Activated naive CD4-positive, alpha-beta T cell treated with anti-CD3 and anti-CD28 coated beads, Interleukin-2, amount 50 U/mL, for 16 hours (primary cell): Measurements from ENCODE around the gene C6orf89.

Experiments used
- DNase-seq: peaks from one replicate; pipeline ENCODE4 v3.0.0-alpha.2; 2020

C6orf89 gene

GRCh38 chr6:36852481-36853147 is 33.1 kb upstream of the C6orf89 start:
- DNase-seq, result no peak

GRCh38 chr6:36853325-36853724 is 32.4 kb upstream of the C6orf89 start:
- no peak for DNase-seq

GRCh38 chr6:36855750-36856149 is 30.0 kb upstream of the C6orf89 start:
- DNase-seq, result no peak

DNA sequence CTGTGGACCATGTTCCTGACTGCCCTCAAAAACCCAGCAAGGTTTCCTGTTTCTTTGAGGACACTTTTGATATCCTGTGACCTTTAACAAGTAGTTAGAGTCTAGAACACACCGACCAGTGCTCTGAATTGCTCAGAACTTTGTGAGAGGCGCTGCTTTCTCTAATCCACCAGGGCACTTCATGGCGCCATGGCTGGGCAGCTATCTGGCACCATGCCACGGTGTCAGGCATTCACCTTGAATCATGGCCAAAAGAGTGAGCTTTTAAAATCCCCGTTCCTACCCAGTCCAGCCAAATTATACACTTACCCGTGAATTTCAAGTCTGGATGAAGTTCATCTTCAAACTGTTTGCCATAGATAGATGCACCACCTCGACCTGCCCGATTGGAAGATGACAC is 29.5 kb upstream of the C6orf89 start:
- no peak for DNase-seq

GRCh38 chr6:36857325-36857724 is 28.4 kb upstream of the C6orf89 start:
- no peak for DNase-seq

- DNase-seq, result no peak
Measured at GRCh38 chr6:36858407-36858981, 27.3 kb upstream of the C6orf89 start.

DNA sequence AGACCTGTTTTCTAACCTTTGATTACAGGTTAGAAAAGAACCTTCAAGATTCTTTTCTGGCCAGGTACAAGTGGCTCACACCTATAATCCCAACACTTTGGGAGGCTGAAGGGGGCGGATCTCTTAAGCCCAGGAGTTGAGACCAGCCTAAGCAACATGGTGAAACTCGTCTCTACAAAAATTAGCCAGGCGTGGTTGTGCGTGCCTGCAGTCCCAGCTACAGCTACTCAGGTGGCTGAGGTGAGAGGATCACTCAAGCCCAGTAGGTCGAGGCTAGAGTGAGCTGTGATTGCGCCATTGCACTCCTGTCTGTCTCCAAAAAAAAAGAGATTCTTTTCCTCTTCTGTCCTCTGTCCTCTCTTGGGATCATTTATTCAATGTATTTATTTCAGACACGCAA is 25.6 kb upstream of the C6orf89 start:
- DNase-seq, result no peak

- DNase-seq, result no peak
Measured at GRCh38 chr6:36862164-36862847, 23.4 kb upstream of the C6orf89 start.

DNA sequence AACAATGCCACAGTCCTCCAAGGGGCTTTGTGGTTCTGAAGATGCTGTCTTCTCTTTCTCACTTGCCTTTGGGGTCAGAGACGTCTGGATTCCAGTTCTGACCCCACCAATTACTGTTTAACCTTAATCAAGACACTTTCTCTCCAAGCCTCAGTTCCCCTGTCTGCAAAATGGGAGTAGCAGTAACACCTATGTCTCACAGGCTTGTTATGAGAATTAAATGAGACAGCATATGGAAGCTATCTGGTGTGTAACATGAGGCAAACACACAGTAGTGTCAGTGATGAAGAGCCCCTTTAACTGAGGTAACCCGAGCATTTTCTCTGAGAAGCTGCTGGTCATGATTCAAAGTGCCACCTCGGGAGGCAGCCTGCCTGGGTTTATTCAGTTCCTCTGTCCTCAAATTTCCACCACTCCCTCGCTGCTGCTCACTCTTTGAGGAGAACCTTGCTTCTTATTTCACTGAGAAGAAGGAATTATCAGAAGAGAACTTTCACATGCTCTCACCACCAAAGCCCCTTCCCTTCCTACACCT is 22.8 kb upstream of the C6orf89 start:
- no peak for DNase-seq

DNA sequence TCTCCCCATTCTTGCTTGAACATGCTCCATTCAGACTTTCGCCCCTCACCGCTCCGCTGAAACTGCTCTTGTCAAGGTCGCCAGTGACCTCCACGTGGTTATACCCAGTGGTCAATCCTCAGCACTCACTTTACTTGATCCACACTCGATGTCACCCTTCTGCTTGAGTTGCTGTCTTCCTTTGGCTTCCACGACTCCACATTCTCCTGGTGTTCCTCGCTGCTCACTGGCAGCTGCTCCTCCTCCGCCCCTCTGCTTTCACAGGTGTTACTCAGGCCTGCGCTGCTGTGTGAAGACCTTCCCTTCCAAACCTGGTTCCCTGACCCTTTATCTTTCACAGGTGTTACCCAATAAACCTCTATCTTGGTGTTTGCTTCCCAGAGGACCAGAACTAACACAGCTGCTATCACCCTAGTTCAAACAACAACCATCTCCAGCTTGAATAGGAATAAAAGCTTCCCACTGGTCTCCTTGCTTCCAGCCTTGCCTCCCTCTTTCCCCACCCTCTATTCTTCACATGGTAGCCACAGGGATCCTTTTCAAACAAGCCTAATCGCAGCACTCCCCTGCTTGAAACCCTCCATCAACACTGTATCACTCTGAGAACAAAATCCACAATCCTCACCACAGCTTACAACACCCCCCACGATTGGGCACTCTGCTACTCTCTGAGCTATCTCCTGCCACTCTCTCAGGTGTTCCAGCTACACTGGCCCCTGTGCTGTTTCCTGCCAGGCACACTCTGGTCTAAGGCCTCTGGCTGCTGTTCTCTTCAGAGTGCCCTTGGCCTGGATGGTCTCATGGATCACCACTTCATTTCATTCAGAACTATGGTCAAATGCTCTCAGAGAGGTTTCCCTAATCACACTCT is 21.8 kb upstream of the C6orf89 start:
- DNase-seq, result no peak

DNA sequence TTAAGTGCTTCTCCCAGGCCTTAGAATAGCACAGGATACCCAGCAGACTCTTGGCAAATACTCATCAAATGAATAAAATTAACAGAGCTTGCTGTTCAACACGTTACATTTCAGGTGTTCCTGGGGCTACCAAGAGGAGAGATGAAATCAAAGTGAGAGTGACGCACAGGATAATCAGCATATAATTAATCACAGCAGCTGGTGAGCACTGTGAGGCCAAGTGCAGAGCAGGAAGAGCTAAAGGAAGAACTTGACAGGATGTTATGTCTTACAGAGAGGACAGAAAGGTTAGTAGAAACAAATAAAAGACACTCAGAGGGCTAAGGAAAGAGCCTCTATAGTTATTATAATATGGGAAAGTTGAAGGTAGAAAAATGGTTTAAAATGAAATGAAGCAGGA is 19.9 kb upstream of the C6orf89 start:
- DNase-seq, result no peak

DNA sequence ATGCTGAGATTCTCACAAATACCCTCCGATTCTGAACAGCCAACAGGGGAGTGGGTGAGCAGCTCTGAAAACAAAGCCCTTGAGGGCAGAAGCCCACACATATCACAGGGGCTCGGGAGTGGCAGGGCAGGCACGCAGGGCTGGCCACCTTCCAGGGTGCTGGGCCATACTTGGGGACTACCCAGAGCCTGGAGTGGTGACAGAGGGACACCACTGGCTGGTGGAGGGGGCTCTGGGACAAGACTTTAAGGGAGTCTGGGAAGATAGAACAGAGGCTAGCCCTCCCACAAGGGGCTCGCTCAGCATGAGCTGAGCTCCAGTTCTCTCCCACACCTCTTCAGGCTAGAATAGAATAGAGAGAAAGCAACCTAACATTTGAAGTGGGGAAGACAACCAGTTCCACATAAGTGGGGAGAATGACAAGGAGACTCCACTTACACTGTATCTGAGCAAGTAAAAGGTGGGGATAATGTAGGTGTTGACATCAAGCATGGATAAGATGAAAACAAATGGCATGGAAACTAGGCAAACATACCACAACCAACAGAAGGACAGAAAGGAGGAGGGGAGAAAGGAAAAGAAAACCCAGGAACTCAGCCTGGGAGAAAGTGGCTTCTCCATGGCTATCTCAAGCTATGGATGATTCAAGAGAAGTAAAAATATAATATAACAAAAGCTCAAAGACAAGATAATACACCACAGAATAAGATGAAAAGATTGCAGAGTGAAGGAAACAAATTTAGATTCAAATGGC is 18.1 kb upstream of the C6orf89 start:
- no peak for DNase-seq

- no peak for DNase-seq
Measured at GRCh38 chr6:36871686-36872085, 14.1 kb upstream of the C6orf89 start.

GRCh38 chr6:36873115-36873514 is 12.6 kb upstream of the C6orf89 start:
- DNase-seq, result no peak

DNA sequence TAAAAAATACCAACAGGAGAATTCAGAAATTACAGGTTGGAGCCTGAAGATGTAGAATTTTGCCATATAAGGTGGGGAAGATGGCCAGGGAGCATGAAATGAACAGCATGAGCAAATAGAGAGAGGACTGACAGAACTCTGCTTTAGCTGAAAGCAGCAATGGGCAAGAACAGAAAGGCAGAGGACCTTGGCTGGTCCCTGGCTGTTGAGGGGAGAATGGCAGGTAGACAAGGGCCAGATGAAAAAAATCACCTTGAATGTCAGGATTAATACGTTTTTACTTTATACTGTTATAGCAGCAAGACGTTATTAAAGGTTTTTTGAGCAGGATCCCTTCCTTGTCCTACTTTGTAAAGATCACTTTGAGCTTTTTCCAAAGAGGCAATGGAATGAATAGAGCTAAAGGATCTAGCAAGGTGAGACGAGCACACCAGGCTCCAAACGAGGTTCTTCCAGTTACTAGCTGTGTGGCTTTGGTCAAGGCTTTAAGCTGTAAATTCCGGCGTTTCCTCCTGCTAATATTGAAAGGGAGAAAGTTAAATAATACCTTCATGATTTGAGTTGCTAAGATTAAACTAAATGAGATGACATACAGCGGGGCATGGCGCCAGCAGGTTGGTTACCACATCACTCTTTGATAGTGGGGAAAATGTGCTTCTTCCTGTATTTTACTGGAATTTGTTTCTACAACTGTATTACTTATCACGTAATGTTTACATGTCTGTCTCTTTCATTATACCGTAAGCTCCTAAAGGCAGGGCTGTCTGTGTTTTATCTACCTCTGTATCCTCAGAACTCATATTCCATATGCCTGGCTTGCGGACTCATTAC is 11.9 kb upstream of the C6orf89 start:
- DNase-seq, result no peak

DNA sequence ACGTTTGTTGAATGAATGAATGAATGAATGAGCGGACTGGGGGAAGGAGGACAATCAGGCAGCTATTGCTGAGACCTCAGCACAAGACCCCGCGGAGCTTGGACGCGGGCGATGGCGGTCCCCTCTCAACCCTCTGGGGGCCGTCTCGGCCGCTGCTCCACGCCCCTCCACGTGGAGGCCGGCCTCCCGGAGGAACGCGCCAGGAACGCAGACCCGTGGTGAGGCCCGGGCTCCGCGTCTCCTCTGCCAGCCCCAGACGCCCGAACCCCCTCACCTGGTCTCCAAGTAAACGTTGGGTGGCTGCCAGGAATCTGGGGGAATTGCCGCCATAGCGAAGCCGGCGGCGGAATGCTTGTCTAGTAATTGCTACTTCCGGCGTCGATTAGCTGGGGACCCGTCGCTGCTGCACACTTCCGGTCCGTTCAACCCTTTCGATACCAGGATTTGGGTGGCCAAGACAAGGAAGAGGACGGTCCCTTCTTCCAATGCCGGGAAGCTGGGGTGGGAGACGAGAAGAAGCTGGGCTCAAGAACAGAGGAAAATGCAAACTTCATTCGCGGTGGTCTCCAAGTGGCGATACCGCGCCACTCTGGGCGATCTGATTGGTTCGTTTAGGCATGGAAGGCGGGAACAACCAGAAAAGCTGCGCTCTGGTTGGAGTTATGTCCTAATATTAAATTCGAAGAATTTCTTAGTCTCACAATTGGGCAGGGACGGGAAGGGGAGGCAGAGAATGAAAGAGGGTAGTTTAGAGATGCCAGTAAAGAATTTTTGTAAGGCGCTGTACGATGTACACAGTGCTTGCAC is 11.1 kb upstream of the C6orf89 start, which contains the start of gene PPIL1:
Gene PPIL1 (minus strand): TSS at position 361 of the 807 bp plus-strand sequence. CDS start 31 bp downstream, at position 330.
- peak; percentile 87 for DNase-seq

DNA sequence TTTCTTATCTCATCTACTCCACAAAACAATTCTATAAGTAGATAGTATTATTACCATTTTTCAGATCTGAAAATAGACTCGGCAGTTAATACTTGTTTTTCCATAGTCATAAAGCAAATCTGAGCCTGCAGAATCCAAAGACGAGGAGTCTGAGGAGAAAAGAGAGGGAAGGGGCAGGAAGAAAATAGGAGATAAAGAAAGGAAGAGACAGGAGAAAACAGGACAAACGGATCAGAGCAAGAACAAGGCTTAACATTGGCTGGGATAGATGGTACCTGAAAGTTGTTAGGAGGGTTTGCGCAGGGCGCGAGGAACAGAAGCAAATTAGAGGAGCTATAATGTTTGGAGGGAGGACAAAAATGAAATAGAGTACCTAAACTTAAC is 10.5 kb upstream of the C6orf89 start:
- no peak for DNase-seq

DNA sequence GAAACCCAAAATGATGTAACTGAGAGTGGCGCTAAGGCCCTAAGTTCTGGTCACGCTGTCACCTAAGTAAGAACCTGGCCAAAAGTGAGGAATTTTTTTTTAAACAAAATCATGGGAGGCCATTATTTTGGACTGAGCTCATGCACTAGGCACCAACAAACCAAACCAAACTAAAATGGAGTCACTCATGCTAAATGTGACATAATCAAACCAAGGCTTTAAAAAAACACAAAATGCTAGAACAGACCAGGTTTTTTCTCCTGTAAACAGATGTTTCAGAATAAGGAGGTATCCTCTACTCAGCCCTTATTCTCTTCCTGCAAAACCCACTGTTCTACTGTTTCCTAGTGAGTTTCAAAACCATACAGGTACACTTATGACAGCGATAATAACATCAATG is 1.1 kb upstream of the C6orf89 start:
- no peak for DNase-seq

- DNase-seq, result no peak
Measured at GRCh38 chr6:36886950-36887618, 1.3 kb downstream of the C6orf89 start.

GRCh38 chr6:36888115-36888643 is 2.4 kb downstream of the C6orf89 start:
- DNase-seq, result no peak
